IMR-90 (cell line): ENCODE results near the gene CA12. TPM values are rescaled to one million over a fixed set of nuclear protein-coding genes. Genes with fewer than 3 reads are reported as not detected.

Source experiments
- ATAC-seq: fragments of 200-7000 bp; cut with Tn5 transposase; 2 replicates; pipeline ENCODE4 v1.9.1; 2020; ENCODE audit warnings: low read depth, mild to moderate bottlenecking, moderate library complexity
- BruUV-seq: library from RNA; stranded (reverse); fragments of 400-500 nt; replicated peaks from 2 replicates; lab custom pipeline; 2021; lab: Mats Ljungman, UMichigan
- CTCF ChIA-PET: fragments of 300-600 bp; formaldehyde crosslinking; extraction: SDS; loops from one replicate; lab custom pipeline; 2021; ENCODE audit warnings: antibody characterized with exemption; lab: Yijun Ruan, JAX
- POLR2A ChIA-PET: fragments of 300-600 bp; sonication (Branson Sonifier 250); formaldehyde crosslinking; loops from one replicate; lab custom pipeline; 2022; ENCODE audit warnings: antibody characterized with exemption; ENCODE audit not compliant: unreplicated experiment; lab: Charles Lee
- DNase-seq: peaks from one replicate; pipeline ENCODE4 v3.0.0; 2013
- H2AFZ ChIP-seq: replicated peaks from 2 replicates; pipeline ENCODE3; 2013; ENCODE audit warnings: low read length, mild to moderate bottlenecking; ENCODE audit not compliant: poor library complexity
- H2AK5ac ChIP-seq: 2 replicates; pipeline ENCODE4 v1.6.1; 2013; ENCODE audit warnings: low read depth, low read length, inconsistent platforms
- H2AK9ac ChIP-seq: replicated peaks from 2 replicates; pipeline ENCODE3; 2013; ENCODE audit warnings: mild to moderate bottlenecking, low read depth, low read length, moderate library complexity; ENCODE audit not compliant: poor library complexity
- H2BK120ac ChIP-seq: 2 replicates; pipeline ENCODE4 v1.6.1; 2013; ENCODE audit warnings: low read depth, low read length, inconsistent platforms
- H2BK15ac ChIP-seq: 3 replicates; pipeline ENCODE4 v1.6.1; 2013; ENCODE audit warnings: low read depth, low read length, inconsistent platforms
- H2BK20ac ChIP-seq: 2 replicates; pipeline ENCODE4 v1.6.1; 2013; ENCODE audit warnings: low read depth, mild to moderate bottlenecking, inconsistent platforms, low read length, moderate library complexity
- H2BK5ac ChIP-seq: 2 replicates; pipeline ENCODE4 v1.6.1; 2013; ENCODE audit warnings: mild to moderate bottlenecking, low read depth, low read length, inconsistent platforms; ENCODE audit not compliant: poor library complexity, severe bottlenecking
- H3K14ac ChIP-seq: replicated peaks from 2 replicates; pipeline ENCODE4 v1.6.1; 2013; ENCODE audit warnings: low read depth, low read length, inconsistent platforms
- H3K18ac ChIP-seq: 2 replicates; pipeline ENCODE4 v1.6.1; 2013; ENCODE audit warnings: low read depth, low read length, control low read depth
- H3K23ac ChIP-seq: 2 replicates; pipeline ENCODE4 v1.6.1; 2013; ENCODE audit warnings: low read depth, low read length, inconsistent platforms
- H3K27ac ChIP-seq: 2 replicates; pipeline ENCODE4 v1.5.1; 2013; ENCODE audit warnings: mild to moderate bottlenecking, control low read depth, low read length; ENCODE audit not compliant: insufficient read depth
- H3K27me3 ChIP-seq: 2 replicates; pipeline ENCODE4 v1.6.1; 2013; ENCODE audit warnings: low read length; ENCODE audit not compliant: control insufficient read depth, insufficient read depth
- H3K36me3 ChIP-seq: 2 replicates; pipeline ENCODE4 v1.6.1; 2013; ENCODE audit warnings: low read length, mixed read lengths; ENCODE audit not compliant: control insufficient read depth, insufficient read depth
- H3K4ac ChIP-seq: 2 replicates; pipeline ENCODE4 v1.6.1; 2013; ENCODE audit warnings: low read depth, low read length, inconsistent platforms
- H3K4me1 ChIP-seq: 2 replicates; pipeline ENCODE4 v1.6.1; 2013; ENCODE audit warnings: low read length, mixed read lengths; ENCODE audit not compliant: control insufficient read depth, insufficient read depth
- H3K4me2 ChIP-seq: 2 replicates; pipeline ENCODE4 v1.6.1; 2013; ENCODE audit warnings: low read depth, mild to moderate bottlenecking, control low read depth, low read length, moderate library complexity
- H3K4me3 ChIP-seq: 2 replicates; pipeline ENCODE4 v1.5.1; 2013; ENCODE audit warnings: low read depth, mild to moderate bottlenecking, control low read depth, low read length, moderate library complexity; ENCODE audit not compliant: insufficient read depth
- H3K56ac ChIP-seq: 2 replicates; pipeline ENCODE4 v1.6.1; 2013; ENCODE audit warnings: low read length, inconsistent platforms; ENCODE audit not compliant: insufficient read depth; ENCODE audit errors: extremely low read depth
- H3K79me1 ChIP-seq, 2 experiments: 2 replicates each; pipeline ENCODE4 v1.6.1; 2013; ENCODE audit warnings: low read length in 2 of 2, inconsistent platforms in 1 of 2, low read depth in 1 of 2
- H3K9ac ChIP-seq: 2 replicates; pipeline ENCODE4 v1.6.1; 2013; ENCODE audit warnings: low read depth, low read length, control low read depth
- H3K9me1 ChIP-seq: 2 replicates; pipeline ENCODE4 v1.6.1; 2013; ENCODE audit warnings: low read length, inconsistent platforms; ENCODE audit not compliant: insufficient read depth
- H3K9me3 ChIP-seq: 2 replicates; pipeline ENCODE4 v1.6.1; 2013; ENCODE audit warnings: low read length; ENCODE audit not compliant: control insufficient read depth, insufficient read depth
- H4K20me1 ChIP-seq: 2 replicates; pipeline ENCODE4 v1.6.1; 2013; ENCODE audit warnings: low read length, inconsistent platforms; ENCODE audit not compliant: insufficient read depth
- H4K5ac ChIP-seq: 2 replicates; pipeline ENCODE4 v1.6.1; 2013; ENCODE audit warnings: mild to moderate bottlenecking, low read depth, low read length, control low read depth
- H4K8ac ChIP-seq, 2 experiments: 2 replicates each; pipeline ENCODE4 v1.6.1; 2013; ENCODE audit warnings: low read depth in 2 of 2, low read length in 2 of 2, control low read depth in 1 of 2, inconsistent platforms in 1 of 2
- H4K91ac ChIP-seq: 2 replicates; pipeline ENCODE4 v1.6.1; 2013; ENCODE audit warnings: low read depth, low read length, inconsistent platforms; ENCODE audit not compliant: insufficient read depth
- BHLHE40 ChIP-seq: fragments of 150-350 bp; IDR thresholded peaks from 2 replicates; pipeline ENCODE4 v1.6.1; 2016; ENCODE audit warnings: mild to moderate bottlenecking, low read depth, low read length
- CHD1 ChIP-seq: IDR thresholded peaks from 2 replicates; pipeline ENCODE4 v1.6.1; 2012; ENCODE audit warnings: low read depth, low read length, improper control_type of control experiment
- MXI1 ChIP-seq: IDR thresholded peaks from 2 replicates; pipeline ENCODE4 v1.6.1; 2012; ENCODE audit warnings: low read depth, mild to moderate bottlenecking, low read length, moderate library complexity, borderline replicate concordance
- POLR2A ChIP-seq: IDR thresholded peaks from 2 replicates; pipeline ENCODE4 v1.6.1; 2012; ENCODE audit warnings: mild to moderate bottlenecking, low read depth, low read length
- RCOR1 ChIP-seq: IDR thresholded peaks from 2 replicates; pipeline ENCODE4 v1.6.1; 2012; ENCODE audit warnings: mild to moderate bottlenecking, low read length, improper control_type of control experiment; ENCODE audit not compliant: insufficient replicate concordance
- RFX5 ChIP-seq: IDR thresholded peaks from 2 replicates; pipeline ENCODE4 v1.8.0; 2012; ENCODE audit warnings: low read depth, mild to moderate bottlenecking, low read length, moderate library complexity
- SMC3 ChIP-seq: fragments of 150-350 bp; IDR thresholded peaks from 2 replicates; pipeline ENCODE4 v1.6.1; 2016; ENCODE audit warnings: low read depth, mild to moderate bottlenecking, antibody characterized with exemption, low read length, moderate library complexity
- WGBS, 2 experiments: methylation state at CpG; one replicate each; pipeline versions ENCODE4 v1.1.5 to v1.1.7; 2013; ENCODE audit warnings: missing lambda C conversion rate in 2 of 2; ENCODE audit not compliant: insufficient read length in 1 of 2; ENCODE audit errors: extremely low coverage in 2 of 2; 5-methylcytosine and 5-hydroxymethylcytosine counted together
- dilution Hi-C: fragments of 300-500 bp; cut with HindIII; formaldehyde crosslinking; loops from one replicate; pipeline ENCODE4 v1.14.3; 2018; ENCODE audit warnings: low sequenced_read_pairs; ENCODE audit not compliant: unreplicated experiment
- in situ Hi-C: fragments of 300-500 bp; cut with MboI; formaldehyde crosslinking; loops from 3 replicates; pipeline ENCODE4 v1.14.3; 2019; ENCODE audit warnings: low sequenced_read_pairs, inconsistent platforms, mixed read lengths
- intact Hi-C: fragments of 100-400 bp; cut with micrococcal nuclease; formaldehyde crosslinking; loops from 2 replicates; pipeline ENCODE4 v1.10.0; 2022
- polyA plus RNA-seq, 3 experiments: library from polyadenylated mRNA; depleted of rRNA; stranded (reverse); fragments of >200 nt; gene quantifications; 2 replicates each; pipeline ENCODE4 v1.2.3, GENCODE V29; 2012; ENCODE audit warnings: low replicate concordance in 1 of 3
- total RNA-seq: library from RNA; depleted of rRNA; stranded (reverse); fragments of >200 nt; gene quantifications from 2 replicates; pipeline ENCODE4 v1.2.3, GENCODE V29; 2012

The CA12 gene
- total and polyA plus RNA-seq, 2 of the 4 experiments (the other 2 are of a cell fraction), result 33.7 to 52.6 TPM

GRCh38 chr15:63358241-63359029 lies 23.2 kb downstream of the CA12 start (continued):
- no peak for TF ChIP-seq POLR2A

GRCh38 chr15:63357731-63358130 lies 23.9 kb downstream of the CA12 start:
- no peak overlapping the region for H2BK5ac ChIP-seq
- intact Hi-C loops, result no loop called here
- POLR2A ChIA-PET, result no interaction called here

More at GRCh38 chr15:63357731-63358130, 23.9 kb downstream of the CA12 start:
- no TSS peak for BruUV-seq
- no peak overlapping the region for H3K14ac ChIP-seq
- no peak overlapping the region for H2AK9ac ChIP-seq
- in situ Hi-C loops, result no loop called here
- no peak for TF ChIP-seq CHD1
- TF ChIP-seq BHLHE40, result no peak
- no peak for TF ChIP-seq RFX5
- no peak for TF ChIP-seq MXI1
- no peak for TF ChIP-seq RCOR1
- no peak for TF ChIP-seq SMC3
- no peak overlapping the region for H3K9ac ChIP-seq
- H4K20me1 ChIP-seq, result no peaks in the 10 kb centered on the region
- no peak overlapping the region for H3K23ac ChIP-seq
- H4K5ac ChIP-seq, result no peak overlapping the region
- no peak overlapping the region for H2BK20ac ChIP-seq
- no peaks in the 10 kb centered on the region for H3K9me3 ChIP-seq
- ATAC-seq (no peak), DNase-seq (no peak)
- no peak overlapping the region for H3K56ac ChIP-seq
- H4K91ac ChIP-seq, result no peak overlapping the region
- H4K8ac ChIP-seq, result no peak overlapping the region
- H3K27ac ChIP-seq, result no peak overlapping the region
- H3K4me3 ChIP-seq, result no peak overlapping the region
- CTCF ChIA-PET, result no interaction called here
- H3K36me3 ChIP-seq, result no peaks in the 10 kb centered on the region
- no peaks in the 10 kb centered on the region for H3K4me1 ChIP-seq
- no peak overlapping the region for H2AFZ ChIP-seq
- H3K27me3 ChIP-seq, result peaks cover 7% of the 10 kb centered on the region; the same call in 1 of the 2 replicates
- WGBS, 2 experiments, result no CpG with 5 or more reads among the region's 3 CpGs
- no peak overlapping the region for H2BK15ac ChIP-seq
- dilution Hi-C loops, result no loop called here
- no peak overlapping the region for H3K4me2 ChIP-seq
- no peak overlapping the region for H3K18ac ChIP-seq
- no peak overlapping the region for H2AK5ac ChIP-seq
- H3K79me1 ChIP-seq, result no peaks in the 10 kb centered on the region
- H3K9me1 ChIP-seq, result no peaks in the 10 kb centered on the region
- H2BK120ac ChIP-seq, result no peak overlapping the region
- H3K4ac ChIP-seq, result no peak overlapping the region
